Spleen (tissue), 7 donors: ENCODE measurements around the gene PACSIN2.

Experiments
- CTCF ChIP-seq, 11 experiments: fragments of 200-600 bp in 7 of 11; fragments of 450-650 bp in 4 of 11; sonication (generic) in 4 of 11; IDR thresholded peaks in 8 of 11; conservative IDR thresholded peaks in 3 of 11; 1 replicate in 7 of 11; 2 replicates in 4 of 11; pipeline versions ENCODE4 v1.4.0 to v1.8.0; 2016 to 2021; ENCODE audit warnings: antibody characterized with exemption in 11 of 11, inconsistent platforms in 4 of 11, mild to moderate bottlenecking in 1 of 11
- POLR2A ChIP-seq, 3 donors: fragments of 450-650 bp; IDR thresholded peaks; one replicate each; pipeline ENCODE4 v1.5.1; 2017; ENCODE audit warnings: antibody characterized with exemption in 3 of 3, mild to moderate bottlenecking in 1 of 3
- POLR2AphosphoS5 ChIP-seq, 3 donors: sonication (generic); formaldehyde crosslinking; IDR thresholded peaks; one replicate each; pipeline ENCODE4 v1.5.1; 2017; ENCODE audit warnings: antibody characterized with exemption in 3 of 3
- donor health status: DM: no; HTN: no; CAD: no; lungs with moderate emphysema.
- donor health status: DM: no; HTN: no; CAD: no.
- donor health status: DM: no; HTN: no; CAD: no.

- TF ChIP-seq CTCF (IDR thresholded peaks at IDR 0.05 in 8 of 11, conservative IDR thresholded peaks at IDR 0.05 in 3 of 11) = no peak
- no peak for TF ChIP-seq POLR2A (IDR thresholded peaks at IDR 0.05)
- no peak for TF ChIP-seq POLR2AphosphoS5 (IDR thresholded peaks at IDR 0.05)
These were observed 170.2 kb downstream of the PACSIN2 start for GRCh38 chr22:42844756-42845155.
